Measurements from ENCODE around the gene ARL6.

DNA sequence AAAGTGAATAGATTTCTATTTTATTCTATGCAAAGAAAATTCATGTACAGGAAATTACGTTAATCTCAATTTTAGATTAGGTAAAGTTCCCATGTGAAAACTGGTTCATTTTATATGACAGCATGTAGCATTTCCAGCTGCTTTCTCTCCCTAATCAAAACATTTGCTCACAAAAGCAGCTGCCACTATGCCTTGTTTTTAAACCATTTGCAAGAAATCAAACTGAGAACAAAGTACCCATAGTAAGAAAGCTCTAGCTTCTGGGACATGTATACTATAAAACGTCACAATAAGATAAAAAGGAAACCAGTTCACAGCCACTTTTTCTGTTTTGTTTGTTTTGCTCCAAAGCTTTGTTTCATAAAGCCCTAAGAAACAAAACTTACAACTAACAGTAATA is 52.3 kb downstream of the ARL6 start:
- TF ChIP-seq, protein P1, sequence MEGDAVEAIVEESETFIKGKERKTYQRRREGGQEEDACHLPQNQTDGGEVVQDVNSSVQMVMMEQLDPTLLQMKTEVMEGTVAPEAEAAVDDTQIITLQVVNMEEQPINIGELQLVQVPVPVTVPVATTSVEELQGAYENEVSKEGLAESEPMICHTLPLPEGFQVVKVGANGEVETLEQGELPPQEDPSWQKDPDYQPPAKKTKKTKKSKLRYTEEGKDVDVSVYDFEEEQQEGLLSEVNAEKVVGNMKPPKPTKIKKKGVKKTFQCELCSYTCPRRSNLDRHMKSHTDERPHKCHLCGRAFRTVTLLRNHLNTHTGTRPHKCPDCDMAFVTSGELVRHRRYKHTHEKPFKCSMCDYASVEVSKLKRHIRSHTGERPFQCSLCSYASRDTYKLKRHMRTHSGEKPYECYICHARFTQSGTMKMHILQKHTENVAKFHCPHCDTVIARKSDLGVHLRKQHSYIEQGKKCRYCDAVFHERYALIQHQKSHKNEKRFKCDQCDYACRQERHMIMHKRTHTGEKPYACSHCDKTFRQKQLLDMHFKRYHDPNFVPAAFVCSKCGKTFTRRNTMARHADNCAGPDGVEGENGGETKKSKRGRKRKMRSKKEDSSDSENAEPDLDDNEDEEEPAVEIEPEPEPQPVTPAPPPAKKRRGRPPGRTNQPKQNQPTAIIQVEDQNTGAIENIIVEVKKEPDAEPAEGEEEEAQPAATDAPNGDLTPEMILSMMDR (IDR thresholded peaks at IDR 0.05 in 4 of 5, conservative IDR thresholded peaks at IDR 0.05 in 1 of 5): no peak
- TF ChIP-seq POLR2A (IDR thresholded peaks at IDR 0.05): no peak

Measured in gastrocnemius medialis (tissue), 4 donors.